Measurements from ENCODE around the gene BRK1.

- TF ChIP-seq CTCF (IDR thresholded peaks at IDR 0.05): no peak
- TF ChIP-seq EZH2 (IDR thresholded peaks at IDR 0.05; ENCODE audit: borderline replicate concordance, insufficient read depth, low read depth, low read length, poor library complexity, severe bottlenecking): no peak
Observed at GRCh38 chr3:10081871-10082270, 33.6 kb upstream of the BRK1 start.
